ENCODE measurements around the gene PTGR2.
"Not testable (repeated sequence)": the region's sequence is repeated elsewhere in the genome, so short reads cannot be mapped to it uniquely, and the experiment has no call there.

Gene PTGR2

DNA sequence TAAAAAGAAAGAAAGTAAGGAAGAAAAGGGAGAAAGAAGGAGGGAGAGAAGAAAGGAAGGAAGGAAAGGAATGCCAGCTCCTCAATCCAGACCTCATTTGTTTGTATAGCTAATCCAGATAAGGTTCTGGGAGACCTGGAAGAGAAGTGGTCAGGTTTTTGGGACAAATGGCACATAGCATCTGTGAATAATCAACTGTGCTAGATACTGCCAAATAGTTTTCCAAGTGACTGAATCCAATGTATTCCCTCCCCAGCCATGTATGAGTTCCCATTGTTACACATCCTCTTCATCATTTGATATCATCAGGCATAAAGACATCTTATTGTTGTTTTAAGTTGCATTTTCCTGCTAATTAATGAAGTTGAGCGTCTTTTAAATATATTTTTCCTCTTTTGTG lies 18.6 kb upstream of the PTGR2 start:
- Histone ChIP-seq H3K4me3 (ENCODE audit: insufficient read depth, low read depth, low read length, poor library complexity, severe bottlenecking) (no peak overlapping the region), H3K9me3 (ENCODE audit: control insufficient read depth, low read length) (no peaks in the 10 kb centered on the region), H3K4me1 (ENCODE audit: control insufficient read depth, insufficient read depth, low read length, poor library complexity, severe bottlenecking) (no peaks in the 10 kb centered on the region), H3K27ac (ENCODE audit: insufficient read depth, low read length, poor library complexity, severe bottlenecking) (no peak overlapping the region), H3K36me3 (ENCODE audit: control insufficient read depth, insufficient read depth, low read length) (no peaks in the 10 kb centered on the region), H3K27me3 (replicated peaks; ENCODE audit: control insufficient read depth, insufficient read depth, low read length, poor library complexity, severe bottlenecking) (no peaks in the 10 kb centered on the region)
- DNase-seq: no peak

DNA sequence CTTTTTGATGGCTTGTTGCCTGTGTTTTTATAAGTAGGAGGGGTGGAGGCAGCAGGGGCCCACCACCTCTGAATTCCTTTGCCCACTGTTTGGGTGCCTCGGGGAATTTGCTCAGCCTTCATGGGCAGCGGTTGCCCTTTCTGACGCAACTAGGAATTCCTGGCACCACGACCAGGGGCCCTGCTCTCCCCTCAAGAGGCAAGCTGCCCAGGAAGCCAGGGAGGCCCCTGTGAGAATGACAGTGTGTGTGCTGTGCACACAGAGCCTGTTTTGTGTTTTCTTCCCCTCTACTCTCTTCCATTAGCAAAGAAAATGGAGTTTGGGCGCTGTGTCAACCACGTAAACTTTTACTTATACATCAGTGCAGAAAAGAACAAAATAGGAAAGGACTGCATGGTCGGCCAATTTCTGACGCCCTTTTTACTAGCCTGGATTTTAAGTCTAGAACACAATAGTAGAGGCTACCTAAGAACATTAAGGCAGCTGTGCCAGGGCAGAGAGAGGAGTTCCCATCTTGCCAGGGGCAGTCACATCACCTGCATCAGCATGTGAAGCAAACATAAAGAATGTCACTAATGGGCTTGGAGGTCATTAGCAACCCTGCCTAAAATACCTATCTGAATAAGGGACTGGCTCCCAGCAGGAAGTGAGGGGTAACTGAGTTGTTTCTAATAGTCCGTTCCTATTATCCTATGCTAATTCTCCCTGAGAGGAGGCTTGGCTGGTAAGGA lies 17.9 kb upstream of the PTGR2 start:
- Histone ChIP-seq H3K4me1 (ENCODE audit: control insufficient read depth, insufficient read depth, low read length, poor library complexity, severe bottlenecking) (no peaks in the 10 kb centered on the region), H3K36me3 (ENCODE audit: control insufficient read depth, insufficient read depth, low read length) (no peaks in the 10 kb centered on the region), H3K27me3 (replicated peaks; ENCODE audit: control insufficient read depth, insufficient read depth, low read length, poor library complexity, severe bottlenecking) (no peaks in the 10 kb centered on the region), H3K4me3 (ENCODE audit: insufficient read depth, low read depth, low read length, poor library complexity, severe bottlenecking) (no peak overlapping the region), H3K9me3 (ENCODE audit: control insufficient read depth, low read length) (no peaks in the 10 kb centered on the region), H3K27ac (ENCODE audit: insufficient read depth, low read length, poor library complexity, severe bottlenecking) (no peak overlapping the region)
- no peak for DNase-seq

DNA sequence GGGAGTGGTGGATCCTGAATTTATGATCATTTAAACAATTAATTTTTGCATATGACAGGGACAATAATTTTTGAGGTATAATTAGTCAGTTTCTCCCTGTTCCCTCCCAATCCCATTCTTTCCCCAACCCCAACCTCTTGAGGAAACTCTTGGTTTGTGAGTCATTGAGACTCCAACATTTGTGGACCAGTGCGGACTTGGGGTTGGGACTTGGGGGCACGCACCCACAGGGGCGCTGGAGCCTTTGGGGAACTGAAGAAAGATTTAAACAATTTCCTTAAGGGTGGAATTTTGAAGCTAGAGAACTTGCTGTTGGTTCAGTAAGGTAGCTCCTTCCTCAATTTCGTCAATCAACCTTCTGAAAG lies 17.4 kb upstream of the PTGR2 start:
- Histone ChIP-seq H3K27ac (ENCODE audit: insufficient read depth, low read length, poor library complexity, severe bottlenecking) (no peak overlapping the region), H3K27me3 (replicated peaks; ENCODE audit: control insufficient read depth, insufficient read depth, low read length, poor library complexity, severe bottlenecking) (no peaks in the 10 kb centered on the region), H3K4me3 (ENCODE audit: insufficient read depth, low read depth, low read length, poor library complexity, severe bottlenecking) (no peak overlapping the region), H3K9me3 (ENCODE audit: control insufficient read depth, low read length) (no peaks in the 10 kb centered on the region), H3K36me3 (ENCODE audit: control insufficient read depth, insufficient read depth, low read length) (no peaks in the 10 kb centered on the region), H3K4me1 (ENCODE audit: control insufficient read depth, insufficient read depth, low read length, poor library complexity, severe bottlenecking) (no peaks in the 10 kb centered on the region)
- DNase-seq: no peak

DNA sequence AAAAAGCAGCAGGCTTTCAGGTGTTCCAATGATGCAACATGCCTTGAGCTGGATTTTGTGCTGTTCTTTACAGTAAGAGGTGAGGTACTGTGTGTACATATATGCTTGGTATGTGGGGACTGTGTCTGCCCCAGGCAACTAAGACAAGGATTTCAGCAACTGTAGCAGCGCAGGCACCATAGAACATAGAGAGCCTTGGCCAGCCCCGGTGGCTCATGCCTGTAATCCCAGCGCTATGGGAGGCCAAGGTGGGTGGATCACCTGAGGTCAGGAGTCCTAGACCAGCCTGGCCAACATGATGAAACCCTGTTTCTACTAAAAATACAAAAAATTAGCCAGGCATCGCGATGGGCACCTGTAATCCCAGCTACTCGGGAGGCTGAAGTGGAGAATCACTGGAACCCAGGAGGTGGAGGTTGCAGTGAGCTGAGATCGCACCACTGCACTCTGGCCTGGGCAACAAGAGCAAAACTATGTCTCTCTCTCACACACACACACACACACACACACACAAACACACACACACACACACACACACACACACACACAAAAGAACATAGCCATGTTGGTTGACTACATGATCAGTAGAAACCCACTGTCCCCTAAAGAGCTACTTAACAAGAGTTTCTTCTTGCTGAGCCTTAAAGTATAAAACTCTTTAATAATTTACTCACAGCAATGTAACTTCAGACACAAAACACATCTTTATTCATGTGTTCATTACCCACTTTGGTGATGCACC lies 13.2 kb upstream of the PTGR2 start:
- H3K27ac ChIP-seq (ENCODE audit: insufficient read depth, low read length, poor library complexity, severe bottlenecking); H3K36me3 ChIP-seq (ENCODE audit: control insufficient read depth, insufficient read depth, low read length); H3K4me3 ChIP-seq (ENCODE audit: insufficient read depth, low read depth, low read length, poor library complexity, severe bottlenecking); H3K9me3 ChIP-seq (ENCODE audit: control insufficient read depth, low read length); H3K4me1 ChIP-seq (ENCODE audit: control insufficient read depth, insufficient read depth, low read length, poor library complexity, severe bottlenecking); H3K27me3 ChIP-seq (replicated peaks; ENCODE audit: control insufficient read depth, insufficient read depth, low read length, poor library complexity, severe bottlenecking); DNase-seq: not testable (repeated sequence)

DNA sequence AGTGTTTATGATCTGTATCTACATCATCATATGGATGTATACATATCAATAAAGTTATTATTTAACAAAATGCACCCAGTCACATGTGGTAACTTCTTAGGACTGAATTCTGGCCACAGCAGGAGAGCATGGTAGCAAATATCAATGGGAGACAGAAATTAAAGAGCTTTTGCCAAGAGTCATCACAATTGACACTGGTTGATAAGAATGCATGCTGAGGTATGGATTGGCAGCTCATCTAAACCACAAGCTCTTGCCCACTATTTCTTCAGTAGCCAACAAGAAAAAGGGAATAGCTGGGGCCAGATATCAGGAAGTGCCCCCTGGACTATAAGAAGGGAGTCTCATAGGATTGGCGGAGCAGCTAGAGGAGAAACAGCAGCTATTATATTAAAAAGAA lies 9.4 kb upstream of the PTGR2 start:
- H3K4me3 ChIP-seq (ENCODE audit: insufficient read depth, low read depth, low read length, poor library complexity, severe bottlenecking): no peak overlapping the region
- no peaks in the 10 kb centered on the region for H3K9me3 ChIP-seq (ENCODE audit: control insufficient read depth, low read length)
- DNase-seq: no peak
- H3K4me1 ChIP-seq (ENCODE audit: control insufficient read depth, insufficient read depth, low read length, poor library complexity, severe bottlenecking): no peaks in the 10 kb centered on the region
- H3K36me3 ChIP-seq (ENCODE audit: control insufficient read depth, insufficient read depth, low read length): no peaks in the 10 kb centered on the region
- H3K27me3 ChIP-seq (replicated peaks; ENCODE audit: control insufficient read depth, insufficient read depth, low read length, poor library complexity, severe bottlenecking): no peaks in the 10 kb centered on the region
- H3K27ac ChIP-seq (ENCODE audit: insufficient read depth, low read length, poor library complexity, severe bottlenecking): no peak overlapping the region

DNA sequence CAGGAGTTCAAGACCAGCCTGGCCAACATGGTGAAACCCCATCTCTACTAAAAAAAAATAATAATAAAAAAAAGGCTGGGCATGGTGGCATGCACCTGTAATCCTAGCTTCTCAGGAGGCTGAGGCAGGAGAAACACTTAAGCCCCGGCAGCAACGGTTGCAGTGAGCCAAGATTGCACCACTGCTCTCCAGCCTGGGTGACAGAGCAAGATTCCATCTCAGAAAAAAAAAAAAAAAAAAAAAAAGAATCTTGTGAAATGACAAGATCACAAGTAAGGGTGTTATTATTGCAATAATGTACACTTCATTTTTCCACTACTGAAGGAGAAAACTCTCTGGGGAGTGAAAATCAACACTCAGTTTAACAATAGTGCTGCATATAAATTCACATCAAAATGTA lies 8.8 kb upstream of the PTGR2 start:
- no peaks in the 10 kb centered on the region for H3K36me3 ChIP-seq (ENCODE audit: control insufficient read depth, insufficient read depth, low read length)
- DNase-seq: no peak

DNA sequence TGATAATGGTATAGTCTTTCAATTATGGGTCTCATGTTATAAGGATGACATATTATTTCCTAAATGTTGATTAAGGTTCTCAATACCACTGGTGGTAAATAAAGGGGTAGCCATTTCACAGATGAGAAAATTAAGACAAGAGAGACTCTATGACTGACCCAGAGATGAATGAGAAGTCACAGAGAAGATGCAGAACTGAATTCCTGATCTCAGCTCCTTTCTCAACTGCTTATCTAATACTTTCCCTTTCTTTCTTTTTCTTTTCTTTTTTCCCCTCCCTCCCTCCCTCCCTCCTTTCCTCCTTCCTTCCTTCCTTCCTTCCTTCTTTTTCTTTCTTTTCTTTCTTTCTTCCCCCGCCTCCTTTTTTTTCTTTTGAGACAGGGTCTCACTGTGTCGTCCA lies 8.3 kb upstream of the PTGR2 start:
- Histone ChIP-seq H3K4me1 (ENCODE audit: control insufficient read depth, insufficient read depth, low read length, poor library complexity, severe bottlenecking) (no peaks in the 10 kb centered on the region), H3K36me3 (ENCODE audit: control insufficient read depth, insufficient read depth, low read length) (no peaks in the 10 kb centered on the region), H3K27ac (ENCODE audit: insufficient read depth, low read length, poor library complexity, severe bottlenecking) (no peak overlapping the region), H3K4me3 (ENCODE audit: insufficient read depth, low read depth, low read length, poor library complexity, severe bottlenecking) (no peak overlapping the region), H3K27me3 (replicated peaks; ENCODE audit: control insufficient read depth, insufficient read depth, low read length, poor library complexity, severe bottlenecking) (no peaks in the 10 kb centered on the region), H3K9me3 (ENCODE audit: control insufficient read depth, low read length) (no peaks in the 10 kb centered on the region)
- DNase-seq: no peak

More for the DNA sequence above, 8.8 kb upstream of the PTGR2 start:
- H3K4me1 ChIP-seq (ENCODE audit: control insufficient read depth, insufficient read depth, low read length, poor library complexity, severe bottlenecking): no peaks in the 10 kb centered on the region
- no peak overlapping the region for H3K4me3 ChIP-seq (ENCODE audit: insufficient read depth, low read depth, low read length, poor library complexity, severe bottlenecking)
- H3K27me3 ChIP-seq (replicated peaks; ENCODE audit: control insufficient read depth, insufficient read depth, low read length, poor library complexity, severe bottlenecking): no peaks in the 10 kb centered on the region
- H3K27ac ChIP-seq (ENCODE audit: insufficient read depth, low read length, poor library complexity, severe bottlenecking): no peak overlapping the region
- no peaks in the 10 kb centered on the region for H3K9me3 ChIP-seq (ENCODE audit: control insufficient read depth, low read length)

DNA sequence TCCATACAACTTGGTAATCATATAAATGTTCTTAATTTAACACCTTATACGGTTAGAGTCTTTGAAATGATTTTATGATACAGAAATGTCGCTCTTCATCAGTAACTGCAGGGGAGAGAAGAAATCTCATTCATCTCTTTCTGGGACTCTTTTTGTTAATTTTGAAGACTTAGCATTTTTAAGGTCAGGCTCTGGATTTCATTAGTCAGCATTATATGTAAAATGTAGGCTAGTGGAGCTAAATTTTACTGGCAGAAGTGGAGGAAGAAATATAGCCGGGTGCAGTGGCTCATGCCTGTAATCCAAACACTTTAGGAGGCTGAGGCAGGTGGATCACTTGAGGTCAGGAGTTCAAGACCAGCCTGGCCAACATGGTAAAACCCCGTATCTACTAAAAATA lies 4.7 kb upstream of the PTGR2 start:
- Histone ChIP-seq H3K27me3 (replicated peaks; ENCODE audit: control insufficient read depth, insufficient read depth, low read length, poor library complexity, severe bottlenecking) (no peaks in the 10 kb centered on the region), H3K9me3 (ENCODE audit: control insufficient read depth, low read length) (no peaks in the 10 kb centered on the region), H3K36me3 (ENCODE audit: control insufficient read depth, insufficient read depth, low read length) (no peaks in the 10 kb centered on the region), H3K4me3 (ENCODE audit: insufficient read depth, low read depth, low read length, poor library complexity, severe bottlenecking) (no peak overlapping the region), H3K4me1 (ENCODE audit: control insufficient read depth, insufficient read depth, low read length, poor library complexity, severe bottlenecking) (no peaks in the 10 kb centered on the region), H3K27ac (ENCODE audit: insufficient read depth, low read length, poor library complexity, severe bottlenecking) (no peak overlapping the region)
- no peak for DNase-seq

DNA sequence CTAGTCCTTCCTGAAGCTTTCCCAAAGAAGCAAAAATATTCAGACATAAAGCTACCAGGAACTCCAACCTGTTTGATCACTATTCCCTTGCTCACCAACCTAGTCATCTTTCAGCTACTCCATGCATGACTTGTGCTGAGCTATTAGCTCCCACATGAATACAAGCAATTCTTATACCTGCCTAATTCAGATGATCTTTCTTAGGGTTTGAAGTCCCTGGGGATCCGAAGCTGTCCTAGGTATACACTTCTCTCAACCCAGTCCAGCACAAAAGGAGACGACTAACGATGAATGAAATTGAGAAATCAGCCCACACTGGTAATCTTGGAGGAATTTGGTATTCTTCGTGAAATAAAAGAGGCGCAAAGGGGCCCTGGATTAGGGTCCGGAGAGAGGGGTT lies 631 bp upstream of the PTGR2 start:
- no peak for DNase-seq
- H3K4me3 ChIP-seq (ENCODE audit: insufficient read depth, low read depth, low read length, poor library complexity, severe bottlenecking): peak overlapping the region; percentile 59

DNA sequence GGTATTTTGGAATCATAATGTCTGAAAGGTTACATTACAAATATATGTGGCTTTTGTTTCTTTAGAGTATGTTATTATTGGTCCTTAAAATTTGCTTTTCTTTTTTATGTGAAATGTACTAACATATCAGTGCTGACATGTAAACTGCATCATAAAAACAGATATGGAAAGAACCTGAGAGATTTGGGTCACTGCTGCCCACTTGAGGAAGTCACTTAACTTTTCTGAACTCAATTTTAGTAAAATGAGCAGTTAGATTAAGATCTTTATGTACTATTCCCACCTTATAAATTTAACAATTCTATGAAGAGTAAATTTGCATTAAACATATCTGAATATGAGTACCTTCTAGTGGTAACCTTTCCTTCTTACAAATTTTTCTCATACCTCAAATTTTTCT lies 7.5 kb downstream of the PTGR2 start:
- Histone ChIP-seq H3K4me3 (ENCODE audit: insufficient read depth, low read depth, low read length, poor library complexity, severe bottlenecking) (no peak overlapping the region), H3K27ac (ENCODE audit: insufficient read depth, low read length, poor library complexity, severe bottlenecking) (no peak overlapping the region), H3K9me3 (ENCODE audit: control insufficient read depth, low read length) (no peaks in the 10 kb centered on the region), H3K36me3 (ENCODE audit: control insufficient read depth, insufficient read depth, low read length) (no peaks in the 10 kb centered on the region), H3K4me1 (ENCODE audit: control insufficient read depth, insufficient read depth, low read length, poor library complexity, severe bottlenecking) (no peaks in the 10 kb centered on the region), H3K27me3 (replicated peaks; ENCODE audit: control insufficient read depth, insufficient read depth, low read length, poor library complexity, severe bottlenecking) (no peaks in the 10 kb centered on the region)
- DNase-seq: no peak

More for the DNA sequence above, 631 bp upstream of the PTGR2 start:
- H3K4me1 ChIP-seq (ENCODE audit: control insufficient read depth, insufficient read depth, low read length, poor library complexity, severe bottlenecking): peaks cover 6% of the 10 kb centered on the region
- no peaks in the 10 kb centered on the region for H3K9me3 ChIP-seq (ENCODE audit: control insufficient read depth, low read length)
- no peaks in the 10 kb centered on the region for H3K36me3 ChIP-seq (ENCODE audit: control insufficient read depth, insufficient read depth, low read length)
- no peaks in the 10 kb centered on the region for H3K27me3 ChIP-seq (replicated peaks; ENCODE audit: control insufficient read depth, insufficient read depth, low read length, poor library complexity, severe bottlenecking)
- peak overlapping the region; percentile 63 for H3K27ac ChIP-seq (ENCODE audit: insufficient read depth, low read length, poor library complexity, severe bottlenecking)
